ENCODE results near the gene CDK5RAP3. TPM values are rescaled to one million over a fixed set of nuclear protein-coding genes. Genes with fewer than 3 reads are reported as not detected.

The CDK5RAP3 gene
- total and polyA plus RNA-seq, 7 donors = 21.0 to 44.1 (median 29.9) TPM

GRCh38 chr17:47961406-47961805, 9.5 kb upstream of the CDK5RAP3 start:
- no peak for TF ChIP-seq CTCF (IDR thresholded peaks at IDR 0.05)
- no peaks in the 10 kb centered on the region for H3K27me3 ChIP-seq (ENCODE audit: insufficient read depth in 3 of 3, low read length in 2 of 3)
- no peaks in the 10 kb centered on the region for H3K36me3 ChIP-seq (ENCODE audit: insufficient read depth in 1 of 2, low read depth in 1 of 2)
- H3K4me3 ChIP-seq = no peak overlapping the region
- DNase-seq (no peak), ATAC-seq (no peak)
- H3K4me1 ChIP-seq = no peaks in the 10 kb centered on the region
- WGBS, 3 donors = 80 to 87% (median 83%) methylated on average over 6 of the region's 6 CpGs
- no peak overlapping the region for H3K27ac ChIP-seq
- intact Hi-C loops (cut with DNase I) = no loop called here
- H3K9me3 ChIP-seq = no peaks in the 10 kb centered on the region

- no peaks in the 10 kb centered on the region for H3K9me3 ChIP-seq
- ATAC-seq (no peak), DNase-seq (no peak)
- no peak for TF ChIP-seq CTCF (IDR thresholded peaks at IDR 0.05)
- no peaks in the 10 kb centered on the region for H3K27me3 ChIP-seq (ENCODE audit: insufficient read depth in 3 of 3, low read length in 2 of 3)
- H3K36me3 ChIP-seq (ENCODE audit: insufficient read depth in 1 of 2, low read depth in 1 of 2) = no peaks in the 10 kb centered on the region
- H3K4me1 ChIP-seq = no peaks in the 10 kb centered on the region
- intact Hi-C loops (cut with DNase I) = no loop called here
- H3K27ac ChIP-seq = no peak overlapping the region
- WGBS, 3 donors = 77 to 91% (median 88%) methylated on average over 3 of the region's 3 CpGs
- no peak overlapping the region for H3K4me3 ChIP-seq
Observed at GRCh38 chr17:47962901-47963300, 8.0 kb upstream of the CDK5RAP3 start.

GRCh38 chr17:47964856-47965255, 6.1 kb upstream of the CDK5RAP3 start:
- Histone ChIP-seq H3K4me1 (no peaks in the 10 kb centered on the region), H3K9me3 (no peaks in the 10 kb centered on the region), H3K27ac (no peak overlapping the region), H3K36me3 (ENCODE audit: insufficient read depth in 1 of 2, low read depth in 1 of 2) (no peaks in the 10 kb centered on the region), H3K27me3 (ENCODE audit: insufficient read depth in 3 of 3, low read length in 2 of 3) (no peaks in the 10 kb centered on the region), H3K4me3 (no peak overlapping the region)
- WGBS, 3 donors = 92 to 97% (median 92%) methylated on average over 5 of the region's 5 CpGs
- DNase-seq (no peak), ATAC-seq (no peak)
- intact Hi-C loops (cut with DNase I) = no loop called here
- no peak for TF ChIP-seq CTCF (IDR thresholded peaks at IDR 0.05)

GRCh38 chr17:47966079-47966519, 4.8 kb upstream of the CDK5RAP3 start:
- H3K4me1 ChIP-seq = no peaks in the 10 kb centered on the region
- no peaks in the 10 kb centered on the region for H3K36me3 ChIP-seq (ENCODE audit: insufficient read depth in 1 of 2, low read depth in 1 of 2)
- H3K9me3 ChIP-seq = no peaks in the 10 kb centered on the region
- TF ChIP-seq CTCF (IDR thresholded peaks at IDR 0.05) = no peak
- intact Hi-C loops (cut with DNase I) = no loop called here
- no peak overlapping the region for H3K4me3 ChIP-seq
- DNase-seq = no peak
- no peak overlapping the region for H3K27ac ChIP-seq
- H3K27me3 ChIP-seq (ENCODE audit: insufficient read depth in 3 of 3, low read length in 2 of 3) = no peaks in the 10 kb centered on the region
- no peak for ATAC-seq
- 43 to 81% (median 66%) methylated on average over 1 of the region's 1 CpG for WGBS, 3 donors

- ATAC-seq (no peak), DNase-seq (no peak)
- H3K4me1 ChIP-seq = no peaks in the 10 kb centered on the region
- WGBS, 3 donors = 52 to 69% (median 61%) methylated on average over 4 to 5 of the region's 5 CpGs
- H3K36me3 ChIP-seq (ENCODE audit: insufficient read depth in 1 of 2, low read depth in 1 of 2) = no peaks in the 10 kb centered on the region
- no peak for TF ChIP-seq CTCF (IDR thresholded peaks at IDR 0.05)
- no peaks in the 10 kb centered on the region for H3K9me3 ChIP-seq
- intact Hi-C loops (cut with DNase I) = no loop called here
- no peak overlapping the region for H3K4me3 ChIP-seq
- H3K27me3 ChIP-seq (ENCODE audit: insufficient read depth in 3 of 3, low read length in 2 of 3) = no peaks in the 10 kb centered on the region
- no peak overlapping the region for H3K27ac ChIP-seq
Observed at GRCh38 chr17:47967607-47968252, 3.2 kb upstream of the CDK5RAP3 start.

All from psoas muscle (tissue), 8 donors.